KOPT-K1 (cell line): ENCODE data around the gene PNPLA5.

Source experiments
- H3K27ac ChIP-seq: fragments of 200-600 bp; sonication (generic); 2 replicates; pipeline ENCODE4 v1.5.1; 2016; ENCODE audit warnings: antibody characterized with exemption, mild to moderate bottlenecking, low read depth, low read length; ENCODE audit not compliant: poor library complexity, severe bottlenecking
- H3K36me3 ChIP-seq: fragments of 200-600 bp; sonication (generic); 2 replicates; pipeline ENCODE4 v1.5.1; 2017; ENCODE audit warnings: antibody characterized with exemption, mild to moderate bottlenecking, low read length, moderate library complexity; ENCODE audit not compliant: insufficient read depth
- H3K9me3 ChIP-seq: fragments of 200-600 bp; sonication (generic); 2 replicates; pipeline ENCODE4 v1.5.1; 2017; ENCODE audit warnings: antibody characterized with exemption, low read length, mild to moderate bottlenecking; ENCODE audit not compliant: insufficient read depth, poor library complexity, severe bottlenecking

PNPLA5 gene, protein sequence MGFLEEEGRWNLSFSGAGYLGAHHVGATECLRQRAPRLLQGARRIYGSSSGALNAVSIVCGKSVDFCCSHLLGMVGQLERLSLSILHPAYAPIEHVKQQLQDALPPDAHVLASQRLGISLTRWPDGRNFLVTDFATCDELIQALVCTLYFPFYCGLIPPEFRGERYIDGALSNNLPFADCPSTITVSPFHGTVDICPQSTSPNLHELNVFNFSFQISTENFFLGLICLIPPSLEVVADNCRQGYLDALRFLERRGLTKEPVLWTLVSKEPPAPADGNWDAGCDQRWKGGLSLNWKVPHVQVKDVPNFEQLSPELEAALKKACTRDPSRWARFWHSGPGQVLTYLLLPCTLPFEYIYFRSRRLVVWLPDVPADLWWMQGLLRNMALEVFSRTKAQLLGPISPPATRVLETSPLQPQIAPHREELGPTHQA

DNA sequence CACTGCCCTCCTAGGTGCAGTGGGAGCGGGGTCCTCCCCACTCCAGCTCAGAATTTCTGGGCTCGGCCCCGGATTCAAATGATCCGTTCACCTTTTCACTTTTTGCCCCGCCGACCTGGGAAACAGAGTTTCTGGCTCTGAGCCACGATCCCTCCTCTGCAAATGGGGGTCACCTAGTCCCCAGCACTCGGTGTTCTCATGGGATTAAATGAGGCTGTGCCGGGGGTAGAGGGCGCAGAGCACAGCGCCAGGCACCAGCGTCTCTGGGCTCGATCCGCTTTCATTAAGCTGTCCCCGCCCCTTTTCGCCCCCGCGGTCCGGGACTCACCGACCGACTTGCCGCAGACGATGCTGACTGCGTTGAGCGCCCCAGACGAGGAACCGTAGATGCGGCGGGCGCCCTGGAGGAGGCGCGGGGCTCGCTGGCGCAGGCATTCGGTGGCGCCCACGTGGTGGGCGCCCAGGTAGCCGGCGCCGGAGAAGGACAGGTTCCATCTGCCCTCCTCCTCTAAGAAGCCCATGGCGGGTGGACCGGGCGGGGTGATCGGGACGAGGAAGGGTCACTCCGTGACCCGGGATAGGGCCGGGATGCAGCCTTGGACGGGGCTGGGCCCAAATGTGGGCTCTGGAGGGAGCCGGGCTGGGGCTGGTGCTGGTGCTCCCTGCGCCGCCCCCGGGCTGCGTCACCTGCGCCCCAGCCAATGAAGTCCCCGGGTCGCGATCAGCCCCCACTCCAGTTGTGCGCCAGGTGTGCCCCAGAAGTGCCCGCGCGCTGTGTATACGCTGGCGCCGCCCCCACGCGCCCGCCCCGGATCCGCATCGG is at the start of gene PNPLA5:
Gene PNPLA5 (minus strand): TSS at position 654 of the 823 bp plus-strand sequence. CDS start 133 bp downstream, at position 521.
- H3K27ac ChIP-seq = no peak within 1 kb of the TSS
- H3K9me3 ChIP-seq = no peaks in the 10 kb centered on the region
- H3K36me3 ChIP-seq = no peaks in the 10 kb centered on the region

DNA sequence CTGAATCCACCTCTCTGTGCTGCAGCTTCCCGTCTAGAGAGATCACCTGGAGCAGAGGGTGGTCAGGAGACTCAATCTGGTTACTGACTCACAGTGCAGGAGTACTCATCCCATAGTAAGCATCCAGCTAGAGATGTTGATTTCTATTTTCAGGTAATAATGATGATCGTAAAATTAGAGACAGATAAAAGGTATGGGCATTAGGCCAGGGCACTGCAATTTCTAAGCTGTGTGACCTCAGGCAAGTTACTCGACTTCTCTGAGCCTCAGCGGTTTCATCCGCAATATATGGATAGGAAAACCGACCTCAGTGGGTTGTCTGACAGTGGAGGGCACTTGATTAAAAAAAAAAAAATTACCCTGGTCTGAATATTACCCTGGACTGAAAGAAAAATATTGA is 49.6 kb upstream of the PNPLA5 start:
- Histone ChIP-seq H3K9me3 (peaks cover 6% of the 10 kb centered on the region), H3K36me3 (no peaks in the 10 kb centered on the region), H3K27ac (no peak overlapping the region)

DNA sequence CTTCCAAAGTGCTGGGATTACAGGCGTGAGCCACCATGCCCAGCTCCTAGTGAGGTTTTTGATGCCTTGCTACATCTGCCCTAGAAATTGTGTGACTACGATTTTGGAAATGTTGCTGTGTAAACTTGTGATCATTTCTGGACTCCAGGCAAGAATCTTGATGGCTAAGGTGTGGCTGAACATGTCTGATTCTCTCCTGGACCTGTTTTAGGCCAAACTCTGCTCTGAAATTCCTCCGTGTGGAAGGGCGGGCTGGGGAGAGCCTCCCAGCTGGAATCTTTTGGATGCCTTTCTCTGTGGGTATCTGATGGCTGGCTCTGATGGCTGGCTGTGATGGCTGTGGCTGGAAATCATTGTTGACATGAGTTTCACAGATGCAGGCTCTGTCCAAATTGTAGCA is 40.0 kb upstream of the PNPLA5 start:
- Histone ChIP-seq H3K27ac (no peak overlapping the region), H3K9me3 (no peaks in the 10 kb centered on the region), H3K36me3 (no peaks in the 10 kb centered on the region)

GRCh38 chr22:43928908-43929307 is 37.1 kb upstream of the PNPLA5 start:
- Histone ChIP-seq H3K27ac (no peak overlapping the region), H3K9me3 (no peaks in the 10 kb centered on the region), H3K36me3 (no peaks in the 10 kb centered on the region)

DNA sequence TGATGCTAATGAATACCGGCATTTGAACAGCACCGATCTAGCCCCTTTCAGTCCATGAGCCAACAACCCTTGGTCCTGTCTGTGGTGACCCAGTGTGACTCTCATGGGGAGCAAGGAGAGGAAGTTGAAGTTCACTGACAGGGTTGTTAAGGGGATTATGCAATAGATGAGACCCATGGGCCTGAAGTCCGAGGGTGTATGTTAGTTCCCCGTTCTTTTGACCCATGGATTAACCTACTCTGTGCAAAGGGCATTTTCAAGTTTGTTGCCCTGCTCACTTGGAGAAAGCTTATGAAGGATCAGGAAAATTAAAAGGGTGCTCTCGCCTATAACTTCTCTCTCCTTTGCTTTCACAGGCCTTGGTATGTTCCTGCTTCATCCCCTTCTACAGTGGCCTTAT is 36.7 kb upstream of the PNPLA5 start:
- Histone ChIP-seq H3K36me3 (no peaks in the 10 kb centered on the region), H3K27ac (no peak overlapping the region), H3K9me3 (no peaks in the 10 kb centered on the region)

- Histone ChIP-seq H3K36me3 (no peaks in the 10 kb centered on the region), H3K27ac (no peak overlapping the region), H3K9me3 (no peaks in the 10 kb centered on the region)
Measured at GRCh38 chr22:43926349-43926710, 34.5 kb upstream of the PNPLA5 start.

GRCh38 chr22:43925433-43926348 is 33.9 kb upstream of the PNPLA5 start:
- Histone ChIP-seq H3K36me3 (no peaks in the 10 kb centered on the region), H3K27ac (no peak overlapping the region), H3K9me3 (no peaks in the 10 kb centered on the region)

GRCh38 chr22:43924877-43925276 is 33.1 kb upstream of the PNPLA5 start:
- Histone ChIP-seq H3K27ac (no peak overlapping the region), H3K9me3 (no peaks in the 10 kb centered on the region), H3K36me3 (no peaks in the 10 kb centered on the region)

DNA sequence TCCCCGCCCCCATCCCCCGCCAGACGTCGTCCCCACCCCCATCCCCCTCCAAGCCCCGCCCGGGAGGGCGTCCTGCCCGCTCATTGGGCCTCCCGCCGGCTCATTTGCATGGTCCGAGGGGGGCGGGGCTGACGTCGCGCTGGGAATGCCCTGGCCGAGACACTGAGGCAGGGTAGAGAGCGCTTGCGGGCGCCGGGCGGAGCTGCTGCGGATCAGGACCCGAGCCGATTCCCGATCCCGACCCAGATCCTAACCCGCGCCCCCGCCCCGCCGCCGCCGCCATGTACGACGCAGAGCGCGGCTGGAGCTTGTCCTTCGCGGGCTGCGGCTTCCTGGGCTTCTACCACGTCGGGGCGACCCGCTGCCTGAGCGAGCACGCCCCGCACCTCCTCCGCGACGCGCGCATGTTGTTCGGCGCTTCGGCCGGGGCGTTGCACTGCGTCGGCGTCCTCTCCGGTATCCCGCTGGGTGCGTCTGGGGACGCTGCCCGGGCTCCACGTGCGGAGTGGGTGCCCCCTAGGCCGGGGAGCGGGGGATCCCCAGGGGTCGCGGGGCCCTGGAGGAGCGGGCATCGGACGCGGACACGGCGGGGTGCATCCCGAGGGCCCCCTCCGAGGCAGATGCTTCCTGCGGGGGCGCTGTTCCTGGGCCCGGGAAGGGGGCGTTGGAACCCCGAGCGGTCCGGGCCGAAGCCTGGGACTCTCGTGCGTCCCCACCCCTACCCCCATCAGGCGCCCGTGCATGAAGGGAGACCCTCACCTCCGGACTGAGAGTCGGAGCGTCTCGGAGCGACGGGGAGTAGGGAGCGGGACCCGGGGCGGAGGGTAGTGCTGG is 32.0 kb upstream of the PNPLA5 start, which contains the start of gene PNPLA3:
Gene PNPLA3 (plus strand): TSS at position 175 of the 834 bp plus-strand sequence. CDS start 107 bp downstream, at position 282.
- H3K36me3 ChIP-seq = no peaks in the 10 kb centered on the region
- no peaks in the 10 kb centered on the region for H3K9me3 ChIP-seq
- H3K27ac ChIP-seq = no peak within 1 kb of the TSS

GRCh38 chr22:43923191-43923590 is 31.4 kb upstream of the PNPLA5 start:
- no peak overlapping the region for H3K27ac ChIP-seq
- no peaks in the 10 kb centered on the region for H3K9me3 ChIP-seq
- no peaks in the 10 kb centered on the region for H3K36me3 ChIP-seq

GRCh38 chr22:43922123-43922522 is 30.3 kb upstream of the PNPLA5 start:
- H3K9me3 ChIP-seq = no peaks in the 10 kb centered on the region
- no peak overlapping the region for H3K27ac ChIP-seq
- H3K36me3 ChIP-seq = no peaks in the 10 kb centered on the region

DNA sequence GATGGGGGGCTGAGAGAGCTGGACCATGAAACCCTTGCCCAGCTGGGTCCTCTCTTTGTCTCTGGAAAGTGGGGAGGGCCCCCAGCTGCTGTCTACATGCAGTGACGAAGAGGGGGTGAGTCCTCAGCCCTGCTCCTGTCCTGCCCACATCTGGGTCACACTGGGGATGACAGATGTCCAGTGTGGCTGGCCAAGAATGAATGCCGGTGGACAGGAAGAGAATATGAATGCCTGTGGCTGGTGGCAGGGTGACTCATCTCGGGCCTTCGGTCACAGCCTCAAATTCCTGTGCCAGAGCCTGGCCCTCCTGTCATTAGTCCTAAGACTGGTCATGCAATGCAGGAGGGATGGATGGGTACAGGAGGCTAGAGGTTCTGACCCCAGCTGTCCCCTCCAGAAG is 29.6 kb upstream of the PNPLA5 start:
- Histone ChIP-seq H3K36me3 (no peaks in the 10 kb centered on the region), H3K27ac (no peak overlapping the region), H3K9me3 (no peaks in the 10 kb centered on the region)

DNA sequence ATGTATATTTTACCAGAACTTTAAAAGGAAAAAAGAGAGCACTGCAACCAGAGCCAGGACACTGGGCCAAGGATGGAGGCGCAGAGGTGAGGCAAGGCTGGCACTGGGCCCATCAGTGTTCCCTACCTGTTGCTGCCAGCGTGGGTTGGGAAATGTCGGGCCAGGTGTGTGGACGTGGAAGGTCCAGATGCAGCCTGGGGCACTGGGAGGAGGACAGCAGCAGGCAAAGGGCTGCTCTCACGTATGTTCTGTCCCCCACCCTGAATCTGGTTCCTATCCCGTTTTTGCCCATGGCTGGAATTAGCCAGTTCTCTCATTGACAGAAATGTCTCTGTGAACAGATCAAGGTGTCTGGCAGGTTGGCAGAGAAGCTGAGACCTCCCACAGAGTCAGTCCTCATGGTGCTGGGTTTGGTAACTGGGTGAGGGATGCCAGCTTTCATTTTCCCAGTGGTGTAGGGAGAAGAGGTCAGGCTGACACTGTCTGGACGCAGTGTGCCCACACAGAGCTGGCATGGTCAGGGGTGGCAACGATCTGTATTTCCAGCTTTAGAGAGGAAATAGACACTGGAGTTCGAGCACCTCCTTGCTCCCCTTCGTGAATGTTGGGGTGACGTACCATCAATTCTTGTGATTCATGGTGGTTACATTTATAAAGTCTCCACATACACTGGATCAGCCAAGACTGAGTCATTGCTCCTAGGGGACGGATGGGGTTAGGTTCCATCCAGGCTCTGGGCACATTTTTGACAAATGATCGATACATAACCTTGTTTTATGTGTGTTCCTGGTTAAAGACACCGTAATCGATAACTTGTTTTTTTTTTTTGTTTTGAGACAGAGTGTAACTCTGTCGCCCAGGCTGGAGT is 27.5 kb upstream of the PNPLA5 start:
- Histone ChIP-seq H3K36me3 (no peaks in the 10 kb centered on the region), H3K27ac (no peak overlapping the region), H3K9me3 (no peaks in the 10 kb centered on the region)
